GM12865 (cell line): ENCODE results near the gene ZNF747.

ENCODE experiments used
- DNase-seq: peaks from one replicate; pipeline ENCODE4 v3.0.0; 2010; ENCODE audit warnings: low read depth
- H3K4me3 ChIP-seq: 2 replicates; pipeline ENCODE4 v1.5.1; 2011; ENCODE audit warnings: mild to moderate bottlenecking, low read depth, low read length, control low read depth
- CTCF ChIP-seq: IDR thresholded peaks from 2 replicates; pipeline ENCODE4 v1.5.1; 2011; ENCODE audit warnings: low read length, control low read depth, low read depth, inconsistent platforms; ENCODE audit not compliant: insufficient read depth; ENCODE audit errors: missing control alignments

The ZNF747 gene

GRCh38 chr16:30532285-30533145, 2.1 kb downstream of the ZNF747 start:
- H3K4me3 ChIP-seq: no peak overlapping the region
- DNase-seq: no peak
- no peak for TF ChIP-seq CTCF

GRCh38 chr16:30530163-30531037, 4.3 kb downstream of the ZNF747 start:
- no peak overlapping the region for H3K4me3 ChIP-seq
- DNase-seq: no peak
- no peak for TF ChIP-seq CTCF

DNA sequence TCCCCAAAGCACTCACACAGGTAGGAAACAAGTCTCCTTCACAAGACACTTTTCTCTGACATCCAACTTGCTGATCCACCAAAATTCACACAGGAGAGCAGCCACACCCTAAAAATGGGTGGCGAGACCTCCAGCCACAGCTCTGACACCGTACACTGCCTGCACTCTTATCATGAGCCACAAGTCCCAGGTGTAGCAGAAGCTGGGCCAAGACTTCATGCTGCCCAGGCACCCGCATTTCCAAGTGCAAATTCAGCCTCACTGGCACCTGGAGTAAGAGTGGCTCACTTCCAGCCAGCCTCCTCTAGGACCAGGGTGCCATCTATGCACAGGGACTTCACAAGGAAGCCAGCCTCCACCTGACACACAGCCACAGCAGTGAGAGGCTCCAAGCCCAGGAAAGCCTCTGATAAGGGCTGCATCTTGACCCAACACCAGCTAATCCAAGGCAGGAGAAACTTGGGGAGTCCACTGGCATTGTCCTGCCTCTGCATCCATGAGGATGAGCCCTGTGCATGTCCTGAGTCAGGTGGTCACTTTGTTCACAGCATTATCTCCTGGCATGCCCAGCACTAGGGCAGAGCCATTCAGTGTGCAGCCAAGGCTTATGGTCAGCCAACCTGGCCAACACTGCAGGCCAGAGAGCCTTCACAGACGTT, 5.7 kb downstream of the ZNF747 start:
- DNase-seq: no peak
- H3K4me3 ChIP-seq: no peak overlapping the region
- no peak for TF ChIP-seq CTCF

GRCh38 chr16:30527635-30528178, 7.0 kb downstream of the ZNF747 start:
- DNase-seq: peak; percentile 80
- H3K4me3 ChIP-seq: peak overlapping the region; percentile 49
- no peak for TF ChIP-seq CTCF

GRCh38 chr16:30526823-30527634, 7.6 kb downstream of the ZNF747 start:
- peak; percentile 35 for TF ChIP-seq CTCF
- DNase-seq: peak; percentile 98
- peak overlapping the region; percentile 78 for H3K4me3 ChIP-seq
